GM18511 (cell line): Measurements from ENCODE around the gene MAG.

Source experiments
- ATAC-seq: cut with Tn5 transposase; IDR thresholded peaks from one replicate; pipeline ENCODE4 v1.9.1; 2021; ENCODE audit warnings: mild to moderate bottlenecking, moderate library complexity; ENCODE audit not compliant: unreplicated experiment

Gene MAG

DNA sequence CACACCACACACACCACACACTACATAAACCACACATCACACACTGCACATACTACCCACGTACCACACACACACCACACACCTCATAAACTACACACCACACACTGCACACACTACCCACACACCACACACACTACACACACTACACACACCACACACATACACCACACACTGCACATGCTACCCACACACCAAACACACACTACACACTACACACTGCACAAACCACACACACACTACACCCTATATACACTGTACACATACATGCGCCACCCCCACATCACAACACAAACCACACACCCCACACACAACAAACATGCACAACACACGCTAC is 5.5 kb downstream of the MAG start:
- no peak for ATAC-seq

DNA sequence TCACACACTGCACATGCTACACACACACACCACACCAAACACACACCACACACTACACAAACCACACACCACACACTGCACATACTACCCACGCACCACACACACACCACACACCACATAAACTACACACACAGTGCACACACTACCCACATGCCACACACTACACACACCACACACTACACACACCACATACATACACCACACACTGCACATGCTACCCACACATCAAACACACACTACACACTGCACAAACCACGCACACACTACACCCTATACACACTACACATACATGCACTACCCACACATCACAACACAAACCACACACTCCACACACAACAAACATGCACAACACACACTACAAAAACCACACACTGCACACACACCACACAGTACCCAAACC is 6.0 kb downstream of the MAG start:
- no peak for ATAC-seq

DNA sequence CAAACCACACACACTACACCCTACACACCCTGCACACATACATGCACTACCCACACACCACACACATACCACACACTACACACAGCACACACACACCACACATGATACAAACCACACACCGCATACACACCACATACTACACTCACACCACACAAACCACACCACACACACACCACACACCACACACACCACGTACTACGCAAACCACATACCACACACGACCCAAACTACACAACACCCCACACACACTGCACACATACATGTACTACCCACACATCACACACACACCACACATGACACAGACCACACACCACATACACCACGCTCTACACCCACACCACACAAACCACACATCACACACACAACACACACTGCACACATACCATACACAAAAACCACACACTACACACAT is 6.6 kb downstream of the MAG start:
- ATAC-seq, result no peak

DNA sequence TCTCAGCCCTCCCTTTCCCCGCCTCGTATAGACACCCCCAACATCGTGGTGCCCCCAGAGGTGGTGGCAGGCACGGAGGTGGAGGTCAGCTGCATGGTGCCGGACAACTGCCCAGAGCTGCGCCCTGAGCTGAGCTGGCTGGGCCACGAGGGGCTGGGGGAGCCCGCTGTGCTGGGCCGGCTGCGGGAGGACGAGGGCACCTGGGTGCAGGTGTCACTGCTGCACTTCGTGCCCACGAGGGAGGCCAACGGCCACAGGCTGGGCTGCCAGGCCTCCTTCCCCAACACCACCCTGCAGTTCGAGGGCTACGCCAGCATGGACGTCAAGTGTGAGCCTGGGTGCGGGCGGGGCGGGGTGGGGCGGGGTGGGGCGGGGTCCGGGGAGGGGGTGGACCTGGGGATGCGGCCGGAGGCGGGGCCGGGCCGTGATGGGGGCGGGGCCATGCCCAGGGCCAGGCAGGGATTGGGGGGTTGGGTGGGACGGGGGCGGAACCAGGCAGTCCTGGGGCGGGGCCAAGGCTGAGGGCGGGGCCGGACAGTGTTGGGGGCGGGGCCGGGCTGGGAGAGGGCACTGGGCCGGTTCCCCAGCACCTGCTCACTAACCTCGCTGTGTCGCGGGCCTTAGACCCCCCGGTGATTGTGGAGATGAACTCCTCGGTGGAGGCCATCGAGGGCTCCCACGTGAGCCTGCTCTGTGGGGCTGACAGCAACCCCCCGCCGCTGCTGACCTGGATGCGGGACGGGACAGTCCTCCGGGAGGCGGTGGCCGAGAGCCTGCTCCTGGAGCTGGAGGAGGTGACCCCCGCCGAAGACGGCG is 7.8 kb downstream of the MAG start:
- no peak for ATAC-seq

DNA sequence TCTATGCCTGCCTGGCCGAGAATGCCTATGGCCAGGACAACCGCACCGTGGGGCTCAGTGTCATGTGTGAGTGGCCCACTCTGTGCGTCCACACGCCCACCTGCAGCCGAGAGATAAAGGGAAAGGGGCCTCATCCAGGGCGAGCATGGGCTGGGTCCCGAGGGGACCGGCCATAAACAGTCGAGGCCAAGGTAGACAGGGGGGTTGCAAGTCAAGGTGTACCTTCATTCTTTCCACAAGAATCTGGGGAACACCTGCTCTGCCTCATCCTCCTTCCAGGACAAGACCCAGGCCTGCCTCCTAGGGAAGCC is 8.3 kb downstream of the MAG start:
- ATAC-seq, result no peak

DNA sequence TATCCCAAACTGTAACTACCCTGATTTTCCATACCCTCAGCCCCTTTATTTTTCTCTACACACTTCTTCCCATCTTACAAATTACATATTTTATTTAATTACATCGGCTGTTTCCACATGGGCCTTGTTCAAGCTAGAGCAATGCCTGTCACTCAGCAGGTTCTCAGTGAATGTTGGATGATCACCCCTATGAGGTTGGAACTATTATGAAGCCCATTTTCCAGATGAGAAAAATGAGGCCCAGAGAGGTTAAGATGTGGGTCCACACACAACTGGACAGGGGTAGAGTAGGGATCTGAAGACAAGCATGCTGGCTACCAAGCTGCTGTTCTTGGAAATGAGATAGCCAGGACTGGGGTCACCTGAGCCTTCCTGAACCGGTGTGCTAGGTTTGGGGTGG is 10.0 kb downstream of the MAG start:
- ATAC-seq, result no peak

DNA sequence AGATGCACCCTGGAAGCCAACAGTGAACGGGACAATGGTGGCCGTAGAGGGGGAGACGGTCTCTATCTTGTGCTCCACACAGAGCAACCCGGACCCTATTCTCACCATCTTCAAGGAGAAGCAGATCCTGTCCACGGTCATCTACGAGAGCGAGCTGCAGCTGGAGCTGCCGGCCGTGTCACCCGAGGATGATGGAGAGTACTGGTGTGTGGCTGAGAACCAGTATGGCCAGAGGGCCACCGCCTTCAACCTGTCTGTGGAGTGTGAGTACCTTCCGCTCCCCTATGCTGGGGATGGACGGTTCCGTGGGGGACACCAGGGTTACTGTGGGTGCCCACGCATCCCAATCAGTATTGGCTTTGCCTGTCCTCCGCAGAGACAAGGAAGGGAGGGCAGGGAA is 10.5 kb downstream of the MAG start:
- ATAC-seq, result no peak

DNA sequence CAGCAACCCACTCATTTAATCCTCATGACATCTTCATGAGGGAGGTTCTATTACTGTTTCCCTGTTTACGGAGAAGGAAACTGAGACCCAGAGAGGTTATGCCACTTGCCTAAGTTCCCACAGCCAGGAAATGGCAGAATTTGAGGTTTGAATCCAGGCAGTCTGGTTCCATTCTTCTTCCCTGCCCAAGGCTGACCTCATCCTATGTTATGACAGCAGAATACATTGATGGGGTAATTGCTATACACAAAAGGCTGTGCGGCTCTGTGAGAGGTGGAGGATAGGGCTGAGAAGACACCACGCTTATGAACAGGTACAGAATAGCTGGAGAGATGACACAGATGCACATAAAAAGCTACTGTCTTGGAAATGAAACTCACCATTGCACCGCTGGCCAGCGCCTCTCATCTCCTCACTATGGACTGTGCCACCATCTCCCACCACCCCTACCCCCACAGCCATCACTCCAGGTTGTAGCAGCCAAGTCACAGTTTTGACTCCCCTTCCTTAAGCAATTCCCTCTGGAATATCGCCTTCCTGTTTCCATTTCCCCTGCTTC is 11.5 kb downstream of the MAG start:
- ATAC-seq, result no peak

DNA sequence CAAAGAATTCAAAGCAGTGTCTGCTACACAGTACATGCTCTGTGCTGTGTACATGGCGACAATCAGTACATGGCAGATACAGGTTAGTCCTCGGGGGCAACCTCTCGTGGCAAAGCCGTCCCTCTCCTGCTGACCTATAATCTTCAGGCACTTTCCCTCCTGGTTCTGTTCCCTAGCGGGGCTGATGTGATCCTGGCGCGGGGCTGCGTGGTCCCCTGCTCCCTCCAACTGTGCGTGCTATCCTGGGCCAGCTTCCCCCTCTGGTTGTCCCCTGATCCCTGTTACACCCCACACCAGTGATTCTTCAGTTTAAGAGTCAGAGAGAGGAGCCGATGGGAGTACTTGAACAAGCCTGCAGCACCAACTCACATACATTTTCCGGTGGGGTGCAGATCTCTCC is 12.1 kb downstream of the MAG start:
- ATAC-seq, result no peak

DNA sequence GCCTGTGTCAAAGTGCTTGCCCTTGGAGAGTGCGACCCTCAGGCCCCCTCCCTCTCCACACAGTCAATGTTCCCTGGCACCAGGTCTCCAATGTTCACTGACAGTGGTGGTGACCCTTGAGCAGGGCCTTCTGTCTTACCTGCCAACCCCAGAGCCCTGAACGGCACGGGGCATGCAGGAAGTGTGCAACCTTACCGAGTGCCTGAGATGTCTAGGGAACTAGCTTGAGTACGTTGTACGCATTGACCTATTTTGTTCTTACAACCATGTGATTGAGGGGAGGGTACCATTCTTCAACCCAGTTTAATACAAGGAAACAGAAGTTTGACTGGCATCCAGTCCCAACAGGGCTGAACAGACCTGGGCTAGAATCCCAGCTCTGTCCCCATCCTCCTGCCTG is 13.2 kb downstream of the MAG start:
- no peak for ATAC-seq

DNA sequence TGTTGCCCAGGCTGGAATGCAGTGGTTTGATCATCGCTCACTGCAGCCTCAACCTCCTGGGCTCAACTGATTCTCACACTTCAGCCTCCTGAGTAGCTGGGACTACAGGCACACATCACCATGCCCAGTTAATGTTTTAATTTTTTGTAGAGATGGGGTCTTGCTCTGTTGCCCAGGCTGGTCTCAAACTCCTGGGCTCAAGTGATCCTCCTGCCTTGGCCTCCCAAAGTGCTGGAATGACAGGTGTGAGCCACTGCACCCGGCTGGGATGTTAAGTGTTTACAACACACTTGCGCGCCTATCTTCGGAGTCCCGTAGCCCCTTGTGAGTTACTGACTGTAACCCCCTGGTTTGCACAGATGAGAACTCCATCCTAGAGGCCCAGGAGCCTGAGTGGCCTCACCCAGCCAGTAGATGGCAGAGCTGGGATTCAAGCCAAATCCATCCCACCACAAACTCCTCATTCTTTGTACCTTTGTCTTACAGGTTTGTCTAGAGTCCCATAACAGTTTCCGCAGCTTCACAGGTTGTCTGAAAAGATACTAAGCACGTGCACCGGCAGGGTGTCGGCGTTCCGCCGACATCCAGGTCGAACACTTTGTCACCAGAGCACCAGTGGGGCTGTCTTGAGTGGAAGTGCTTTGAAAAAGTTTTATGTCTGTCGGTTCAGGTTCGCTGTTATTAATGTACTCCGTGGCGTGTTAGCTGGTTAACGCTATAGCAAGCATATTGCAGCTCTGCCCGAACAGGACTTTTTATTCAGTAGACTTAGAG is 14.7 kb downstream of the MAG start:
- ATAC-seq, result no peak

DNA sequence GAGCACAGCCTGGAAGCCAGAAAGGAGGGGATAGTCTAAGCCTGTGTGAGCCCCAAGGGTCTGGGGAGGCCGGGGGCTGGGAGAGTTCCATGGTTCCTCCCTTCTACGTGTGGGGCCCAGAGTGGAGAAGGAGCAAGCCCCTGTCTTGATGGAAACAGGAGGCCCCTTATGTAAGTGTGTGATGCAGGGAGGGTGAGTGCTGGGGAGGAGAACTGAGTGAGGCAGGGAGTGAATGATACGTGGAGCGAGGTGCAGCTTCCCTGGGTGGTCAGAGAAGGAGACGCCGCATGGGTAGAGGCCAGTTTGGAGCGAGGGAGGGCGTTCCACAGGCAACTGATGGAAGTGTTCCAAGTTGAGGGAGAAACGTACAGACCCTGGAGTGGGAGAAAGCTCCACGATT is 16.0 kb downstream of the MAG start:
- ATAC-seq, result no peak

DNA sequence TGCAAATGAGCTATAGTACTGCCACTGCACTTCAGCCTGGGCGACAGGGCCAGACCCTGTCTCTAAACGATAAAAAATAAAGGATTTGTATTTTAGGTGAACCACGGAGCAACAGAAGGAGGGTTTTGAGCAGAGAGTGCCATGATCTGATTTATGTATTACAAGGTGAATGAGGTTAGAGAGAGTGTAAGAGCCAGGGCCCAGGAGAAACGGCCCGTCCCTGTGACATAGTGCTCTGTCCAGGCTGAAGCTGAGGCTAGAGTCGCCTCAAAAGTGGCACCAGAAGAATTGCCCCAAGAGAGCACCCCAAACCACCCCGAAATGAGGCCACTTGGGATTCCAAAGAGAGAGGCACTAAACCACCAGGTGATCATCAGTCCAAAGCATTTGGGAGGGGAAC is 16.9 kb downstream of the MAG start:
- ATAC-seq, result no peak

DNA sequence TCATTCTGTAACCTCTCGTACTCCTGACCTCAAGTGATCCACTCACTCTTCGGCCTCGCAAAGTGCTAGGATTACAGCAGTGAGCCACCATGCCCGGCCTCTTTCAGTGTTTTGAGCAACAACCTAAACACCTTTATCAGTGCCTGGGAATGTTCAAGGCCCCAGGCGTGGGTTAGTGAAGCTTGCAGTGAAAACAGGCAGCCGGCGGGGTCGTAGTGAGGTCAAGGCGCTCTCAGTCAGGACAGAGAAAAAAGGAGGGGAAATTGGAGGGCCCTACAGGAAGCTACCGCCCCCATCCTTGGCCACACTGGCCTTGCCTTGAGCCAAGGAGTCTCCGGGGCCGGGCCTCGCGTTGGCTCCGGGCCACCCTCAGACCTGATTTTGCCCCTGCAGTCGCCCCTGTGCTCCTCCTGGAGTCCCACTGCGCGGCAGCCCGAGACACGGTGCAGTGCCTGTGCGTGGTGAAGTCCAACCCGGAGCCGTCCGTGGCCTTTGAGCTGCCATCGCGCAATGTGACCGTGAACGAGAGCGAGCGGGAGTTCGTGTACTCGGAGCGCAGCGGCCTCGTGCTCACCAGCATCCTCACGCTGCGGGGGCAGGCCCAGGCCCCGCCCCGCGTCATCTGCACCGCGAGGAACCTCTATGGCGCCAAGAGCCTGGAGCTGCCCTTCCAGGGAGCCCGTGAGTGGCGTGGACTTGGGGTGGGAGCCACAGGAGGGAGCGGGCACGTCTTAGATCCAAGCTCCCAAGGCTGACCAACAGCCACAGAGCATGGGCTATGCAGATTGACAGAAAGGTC is 17.7 kb downstream of the MAG start:
- ATAC-seq, result no peak

DNA sequence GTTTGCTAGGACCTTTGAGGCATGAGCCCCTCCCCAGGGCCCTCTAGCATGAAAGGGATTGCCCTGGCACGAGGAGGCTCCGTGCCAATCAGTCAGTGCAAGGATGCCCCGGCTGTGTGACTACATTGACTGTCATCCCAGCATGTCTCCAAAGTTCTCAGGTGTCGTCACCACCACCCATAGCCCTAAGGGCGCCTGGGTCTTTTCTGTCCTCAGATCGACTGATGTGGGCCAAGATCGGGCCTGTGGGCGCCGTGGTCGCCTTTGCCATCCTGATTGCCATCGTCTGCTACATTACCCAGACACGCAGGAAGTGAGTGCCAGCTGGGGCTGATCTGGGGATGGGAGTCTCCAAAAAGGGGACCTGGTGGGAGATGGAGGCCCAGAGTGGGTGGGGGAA is 18.4 kb downstream of the MAG start:
- no peak for ATAC-seq

DNA sequence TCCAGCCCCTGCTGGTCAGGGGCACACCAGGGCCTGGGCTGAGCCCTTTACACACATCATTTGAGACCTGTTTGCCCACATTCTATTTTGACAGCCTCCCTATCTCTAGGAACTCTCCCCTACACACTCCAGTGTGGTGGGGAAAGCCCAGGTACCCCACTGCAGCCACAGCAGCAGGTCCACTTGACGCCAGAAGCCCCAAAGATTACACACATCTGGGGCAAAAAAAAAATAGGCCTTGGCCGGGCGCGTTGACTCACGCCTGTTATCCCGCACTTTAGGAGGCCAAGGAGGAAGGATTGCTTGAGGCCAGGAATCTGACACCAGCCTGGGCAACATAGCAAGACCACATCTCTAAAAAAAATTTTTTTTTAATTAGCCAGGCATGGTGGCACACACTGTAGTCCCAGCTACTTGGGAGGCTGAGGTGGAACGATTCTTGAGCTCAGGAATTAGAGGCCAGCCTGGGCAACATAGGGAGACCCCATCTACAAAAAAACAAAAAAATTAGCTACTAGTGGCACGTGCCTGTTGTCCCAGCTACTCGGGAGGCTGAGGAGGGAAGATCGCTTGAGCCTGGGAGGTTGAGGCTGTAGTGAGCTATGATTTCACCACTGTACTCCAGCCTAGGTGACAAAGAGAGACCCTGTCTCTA is 19.0 kb downstream of the MAG start:
- ATAC-seq, result no peak

DNA sequence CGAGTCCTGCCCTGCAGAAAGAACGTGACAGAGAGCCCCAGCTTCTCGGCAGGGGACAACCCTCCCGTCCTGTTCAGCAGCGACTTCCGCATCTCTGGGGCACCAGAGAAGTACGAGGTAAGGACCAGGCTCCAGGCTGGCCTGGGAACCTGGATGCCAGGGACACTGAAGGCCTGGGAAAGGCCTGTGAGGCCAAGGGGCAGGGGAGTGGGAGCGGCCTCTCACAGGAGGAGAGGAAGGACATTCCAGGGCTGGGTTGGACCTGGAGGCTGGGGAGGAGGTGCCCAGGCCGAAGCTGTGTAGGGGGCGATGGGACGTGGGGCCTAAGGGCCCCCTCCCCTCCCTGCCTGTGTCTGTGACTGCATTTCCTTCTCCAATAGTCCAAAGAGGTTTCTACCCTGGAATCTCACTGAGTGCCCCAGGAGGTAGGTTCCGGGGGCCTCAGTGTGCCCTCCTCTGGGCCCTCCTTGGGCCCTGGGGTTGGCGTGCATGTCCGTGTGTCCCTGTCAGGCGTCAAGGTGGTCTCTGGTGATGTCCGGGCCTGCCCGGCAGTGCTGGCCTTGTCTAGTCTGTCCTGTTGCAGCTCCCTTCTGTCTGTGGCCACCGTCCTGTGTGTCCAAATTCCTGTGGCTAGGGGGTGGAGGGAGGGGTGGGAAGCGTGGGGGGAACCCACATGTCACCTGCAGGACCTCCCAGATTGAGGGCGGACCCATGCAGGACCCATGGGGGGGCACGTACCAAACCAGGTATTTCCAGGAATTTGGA is 20.1 kb downstream of the MAG start:
- ATAC-seq, result no peak

DNA sequence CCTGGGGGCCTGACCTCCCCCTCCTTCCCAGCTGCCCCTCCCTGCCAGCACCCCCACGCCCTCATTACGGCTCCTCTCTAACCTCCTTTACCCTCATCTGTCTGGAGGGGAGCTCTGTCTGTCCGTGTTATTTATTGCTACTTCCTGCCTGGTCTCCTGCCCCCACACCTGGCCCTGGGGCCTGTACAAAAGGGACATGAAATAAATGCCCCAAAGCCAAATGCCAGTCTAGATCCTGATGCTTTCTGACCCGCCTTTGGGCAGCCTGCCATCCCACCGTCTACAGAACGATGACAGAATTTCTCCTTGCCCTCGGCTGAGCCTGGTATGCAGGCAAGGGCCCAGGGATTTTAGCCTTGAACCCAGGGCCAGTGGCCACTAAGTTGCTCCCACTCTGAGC is 21.6 kb downstream of the MAG start:
- ATAC-seq, result no peak

DNA sequence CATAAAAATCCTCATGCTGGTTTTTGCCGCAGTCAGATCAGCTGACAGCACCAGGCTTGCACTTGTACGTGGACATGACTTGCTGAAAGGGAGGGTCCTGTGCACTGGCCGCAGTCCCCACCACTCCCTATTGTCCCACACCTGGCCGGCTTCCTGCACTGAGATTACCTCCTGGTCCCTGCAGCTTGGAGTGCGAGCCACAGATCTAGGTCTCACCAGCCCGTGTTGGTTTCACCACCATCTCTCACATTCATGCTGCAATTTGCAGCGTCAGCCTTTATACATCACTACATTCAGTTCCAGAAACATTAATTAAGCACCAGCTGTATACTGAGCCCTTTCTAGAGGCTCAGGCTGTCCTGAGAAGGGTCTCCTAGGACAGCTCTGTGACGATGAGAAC is 22.1 kb downstream of the MAG start:
- no peak for ATAC-seq

DNA sequence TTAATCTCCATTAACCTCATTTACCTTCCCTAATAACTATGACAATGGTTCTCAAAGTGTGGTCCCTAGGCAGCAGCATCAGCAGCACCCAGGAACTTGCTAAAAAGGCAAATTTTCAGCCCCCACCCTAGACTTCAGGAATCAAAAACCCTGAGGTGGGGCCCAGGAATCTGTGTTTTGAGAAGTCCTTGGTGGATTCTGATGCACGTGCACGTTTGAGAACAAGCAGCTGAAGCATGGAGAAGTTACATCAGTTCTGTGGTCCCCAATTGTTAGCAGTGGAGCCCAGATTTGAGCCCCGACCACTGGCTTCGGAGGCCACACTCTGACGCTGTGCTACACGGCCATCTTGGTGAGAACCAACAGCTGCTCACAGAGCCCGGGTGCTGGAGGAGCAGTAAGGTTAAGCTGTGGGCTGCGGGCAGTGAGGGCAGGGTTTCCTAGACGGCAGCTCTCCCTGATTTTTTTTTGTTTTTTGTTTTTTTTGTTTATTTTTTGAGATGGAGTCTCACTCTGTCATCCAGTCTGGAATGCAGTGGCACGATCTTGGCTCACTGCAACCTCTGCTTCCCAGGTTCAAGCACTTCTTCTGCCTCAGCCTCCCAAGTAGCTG is 23.0 kb downstream of the MAG start:
- ATAC-seq, result no peak
